HCT116 (cell line): Measurements from ENCODE around the gene ACTR3. TPM values are rescaled to one million over a fixed set of nuclear protein-coding genes. Genes with fewer than 3 reads are reported as not detected.

Experiments used
- ATAC-seq: fragments of 200-7000 bp; cut with Tn5 transposase; 2 replicates; pipeline ENCODE4 v1.9.1; 2020; ENCODE audit warnings: mild to moderate bottlenecking, moderate library complexity
- BruUV-seq: library from RNA; stranded (reverse); fragments of 400-500 nt; replicated peaks from 2 replicates; lab custom pipeline; 2021; lab: Mats Ljungman, UMichigan
- CTCF ChIA-PET: fragments of 300-600 bp; sonication (Branson Sonifier 250); formaldehyde crosslinking; loops from one replicate; lab custom pipeline; 2021; ENCODE audit warnings: antibody characterized with exemption; lab: Charles Lee
- POLR2A ChIA-PET: fragments of 300-600, 350-600 bp; sonication (Branson Sonifier 250); formaldehyde crosslinking; loops from one replicate; lab custom pipeline; 2021; ENCODE audit warnings: antibody characterized with exemption; lab: Charles Lee
- RAD21 ChIA-PET, 2 experiments: fragments of 300-600 bp; sonication (Branson Sonifier 250); formaldehyde crosslinking; loops; one replicate each; lab custom pipeline; 2023; ENCODE audit warnings: low total read pairs in 2 of 2; ENCODE audit not compliant: uncharacterized antibody in 2 of 2, unreplicated experiment in 2 of 2, low non-redundant PET in 1 of 2; lab: Charles Lee
- DNase-seq: peaks from one replicate; pipeline ENCODE4 v3.0.0-alpha.2; 2010; ENCODE audit warnings: low read depth, low spot score
- H2AFZ ChIP-seq: fragments of 200-600 bp; shearing (Covaris generic), sonication (generic); 2 replicates; pipeline ENCODE4 v1.6.1; 2017; ENCODE audit warnings: low read depth, mixed run types, mixed read lengths, antibody characterized with exemption, low read length; ENCODE audit not compliant: poor library complexity, severe bottlenecking
- H3K27ac ChIP-seq: 2 replicates; pipeline ENCODE4 v1.5.1; 2012; ENCODE audit warnings: low read depth, low read length
- H3K27me3 ChIP-seq: fragments of 200-600 bp; sonication (generic); 2 replicates; pipeline ENCODE4 v1.6.1; 2016; ENCODE audit warnings: mixed run types, low read length, mixed read lengths; ENCODE audit not compliant: insufficient read depth
- H3K36me3 ChIP-seq, 2 experiments: fragments of 200-500 bp in 1 of 2; fragments of 200-600 bp in 1 of 2; sonication (Bioruptor generic) in 1 of 2; sonication (generic) in 1 of 2; 2 replicates each; pipeline versions ENCODE4 v1.5.1 to v1.6.1; 2014 to 2016; ENCODE audit warnings: low read length in 2 of 2, inconsistent platforms in 1 of 2, mixed read lengths in 1 of 2, mixed run types in 1 of 2; ENCODE audit not compliant: insufficient read depth in 2 of 2, control insufficient read depth in 1 of 2
- H3K4me1 ChIP-seq, 2 experiments: fragments of 200-600 bp in 1 of 2; sonication (generic) in 1 of 2; 2 replicates each; pipeline versions ENCODE4 v1.5.1 to v1.6.1; 2012 to 2017; ENCODE audit warnings: low read length in 2 of 2, inconsistent platforms in 1 of 2, mild to moderate bottlenecking in 1 of 2, mixed read lengths in 1 of 2, mixed run types in 1 of 2, moderate library complexity in 1 of 2; ENCODE audit not compliant: insufficient read depth in 2 of 2, control insufficient read depth in 1 of 2
- H3K4me2 ChIP-seq: fragments of 200-600 bp; sonication (generic); 2 replicates; pipeline ENCODE4 v1.6.1; 2017; ENCODE audit warnings: mixed run types, low read length, mixed read lengths
- H3K4me3 ChIP-seq, 2 experiments: fragments of 200-600 bp in 1 of 2; sonication (generic) in 1 of 2; replicated peaks in 1 of 2; 2 replicates each; pipeline ENCODE4 v1.5.1; 2011 to 2016; ENCODE audit warnings: low read length in 2 of 2, control low read depth in 1 of 2, low read depth in 1 of 2, mild to moderate bottlenecking in 1 of 2, mixed read lengths in 1 of 2, mixed run types in 1 of 2
- H3K79me2 ChIP-seq: fragments of 200-600 bp; sonication (generic); 2 replicates; pipeline ENCODE4 v1.6.1; 2017; ENCODE audit warnings: mild to moderate bottlenecking, mixed run types, low read length, moderate library complexity, mixed read lengths; ENCODE audit not compliant: insufficient read depth
- H3K9ac ChIP-seq: fragments of 200-600 bp; sonication (generic); 2 replicates; pipeline ENCODE4 v1.6.1; 2016; ENCODE audit warnings: low read length, mixed read lengths
- H3K9me2 ChIP-seq: fragments of 200-600 bp; sonication (generic), shearing (Covaris generic); 2 replicates; pipeline ENCODE4 v1.6.1; 2017; ENCODE audit warnings: mixed run types, mild to moderate bottlenecking, moderate library complexity; ENCODE audit not compliant: insufficient read depth
- H3K9me3 ChIP-seq, 2 experiments: fragments of 200-500 bp in 1 of 2; fragments of 200-600 bp in 1 of 2; sonication (Bioruptor generic) in 1 of 2; sonication (generic) in 1 of 2; 2 replicates each; pipeline ENCODE4 v1.6.1; 2014 to 2017; ENCODE audit warnings: low read length in 2 of 2, mixed read lengths in 2 of 2, inconsistent platforms in 1 of 2, low read depth in 1 of 2, mild to moderate bottlenecking in 1 of 2, mixed run types in 1 of 2, moderate library complexity in 1 of 2; ENCODE audit not compliant: control insufficient read depth in 1 of 2, insufficient read depth in 1 of 2
- H4K20me1 ChIP-seq: fragments of 200-600 bp; sonication (generic), shearing (Covaris generic); 2 replicates; pipeline ENCODE4 v1.6.1; 2017; ENCODE audit warnings: mixed run types, mild to moderate bottlenecking, moderate library complexity; ENCODE audit not compliant: insufficient read depth
- CEBPB ChIP-seq: IDR thresholded peaks from 2 replicates; pipeline ENCODE4 v1.6.1; 2012; ENCODE audit warnings: low read depth
- EZH2phosphoT487 ChIP-seq: fragments of 200-600 bp; IDR thresholded peaks from 2 replicates; pipeline ENCODE4 v1.6.1; 2018; ENCODE audit warnings: antibody characterized with exemption, borderline replicate concordance
- FOSL1 ChIP-seq: IDR thresholded peaks from 2 replicates; pipeline ENCODE4 v1.6.1; 2012; ENCODE audit warnings: low read depth
- POLR2AphosphoS5 ChIP-seq: IDR thresholded peaks from 2 replicates; pipeline ENCODE4 v1.6.1; 2011; ENCODE audit warnings: mild to moderate bottlenecking, low read depth, low read length, moderate library complexity
- SRF ChIP-seq: IDR thresholded peaks from 2 replicates; pipeline ENCODE4 v1.6.1; 2012; ENCODE audit warnings: low read depth
- TCF7L2 ChIP-seq: IDR thresholded peaks from 2 replicates; pipeline ENCODE4 v1.7.0; 2011; ENCODE audit warnings: borderline replicate concordance, inconsistent platforms; ENCODE audit not compliant: insufficient read depth, insufficient read length; ENCODE audit errors: extremely low read depth
- YY1 ChIP-seq: IDR thresholded peaks from 2 replicates; pipeline ENCODE4 v1.6.1; 2011; ENCODE audit warnings: low read length, low read depth, moderate library complexity, mild to moderate bottlenecking; ENCODE audit not compliant: insufficient replicate concordance; ENCODE audit errors: extremely low read depth
- ZFX ChIP-seq: fragments of 450-650 bp; IDR thresholded peaks from 2 replicates; pipeline ENCODE4 v1.6.1; 2017
- ZNF274 ChIP-seq: fragments of 200-500 bp; sonication (Bioruptor generic); IDR thresholded peaks from 2 replicates; pipeline ENCODE4 v1.6.1; 2014; ENCODE audit warnings: mild to moderate bottlenecking, low read depth, low read length, inconsistent platforms
- intact Hi-C: fragments of 100-400 bp; cut with micrococcal nuclease; formaldehyde crosslinking; loops from 2 replicates; pipeline ENCODE4 v1.10.0; 2022
- total RNA-seq: library from RNA; stranded (reverse); gene quantifications from one replicate; pipeline ENCODE4 v1.2.1, GENCODE V29; 2021; ENCODE audit not compliant: unreplicated experiment
- TF ChIP-seq, protein P1 (sequence below): IDR thresholded peaks from 2 replicates; pipeline ENCODE4 v1.6.1; 2012; ENCODE audit warnings: low read depth
- TF ChIP-seq, protein P2 (sequence below): IDR thresholded peaks from 2 replicates; pipeline ENCODE4 v1.6.1; 2011; ENCODE audit warnings: mild to moderate bottlenecking, low read length, moderate library complexity; ENCODE audit not compliant: insufficient replicate concordance; ENCODE audit errors: extremely low read depth
- TF ChIP-seq, protein P3 (sequence below), 3 experiments: fragments of 200-600 bp in 1 of 3; sonication (generic) in 1 of 3; IDR thresholded peaks in 2 of 3; conservative IDR thresholded peaks in 1 of 3; 2 replicates each; pipeline ENCODE4 v1.5.1; 2012 to 2017; ENCODE audit warnings: low read depth in 2 of 3, low read length in 2 of 3, antibody characterized with exemption in 1 of 3, borderline replicate concordance in 1 of 3, control low read depth in 1 of 3, mild to moderate bottlenecking in 1 of 3, mixed read lengths in 1 of 3, mixed run types in 1 of 3, moderate library complexity in 1 of 3; ENCODE audit not compliant: insufficient read depth in 1 of 3

The ACTR3 gene
- total RNA-seq, 1 experiment from 2014 or later = 232 TPM

DNA sequence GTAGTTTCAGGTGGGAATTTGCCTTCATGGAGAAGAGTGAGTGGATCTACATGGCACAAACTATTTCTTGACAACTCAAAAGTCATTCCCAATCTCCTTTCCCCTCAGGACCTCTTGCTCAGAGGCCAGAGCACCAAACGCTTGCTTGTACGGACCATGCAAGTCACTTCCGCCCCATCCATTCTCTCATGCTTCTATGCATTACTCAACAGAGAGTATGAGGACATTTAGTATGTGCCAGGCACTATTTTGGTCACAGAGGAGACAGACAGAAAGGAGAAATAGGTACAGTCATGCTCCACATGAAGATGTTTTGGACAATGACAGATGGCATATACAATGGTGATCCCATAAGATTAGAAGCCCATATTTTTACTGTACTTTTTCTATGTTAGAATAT lies 117.5 kb downstream of the ACTR3 start:
- ATAC-seq = no peak
- ChIA-PET RAD21 (no interaction called here), POLR2A (no interaction called here), CTCF (no interaction called here)
- Histone ChIP-seq H3K27ac (no peak overlapping the region), H3K4me1 (no peaks in the 10 kb centered on the region), H3K9ac (no peak overlapping the region), H3K4me3 (no peak overlapping the region), H3K79me2 (no peaks in the 10 kb centered on the region), H3K36me3 (no peaks in the 10 kb centered on the region), H2AFZ (no peak overlapping the region), H3K4me2 (no peak overlapping the region), H3K9me3 (no peaks in the 10 kb centered on the region), H3K27me3 (no peaks in the 10 kb centered on the region), H3K9me2 (no peaks in the 10 kb centered on the region), H4K20me1 (no peaks in the 10 kb centered on the region)
- BruUV-seq = no TSS peak
- TF ChIP-seq, protein P1, sequence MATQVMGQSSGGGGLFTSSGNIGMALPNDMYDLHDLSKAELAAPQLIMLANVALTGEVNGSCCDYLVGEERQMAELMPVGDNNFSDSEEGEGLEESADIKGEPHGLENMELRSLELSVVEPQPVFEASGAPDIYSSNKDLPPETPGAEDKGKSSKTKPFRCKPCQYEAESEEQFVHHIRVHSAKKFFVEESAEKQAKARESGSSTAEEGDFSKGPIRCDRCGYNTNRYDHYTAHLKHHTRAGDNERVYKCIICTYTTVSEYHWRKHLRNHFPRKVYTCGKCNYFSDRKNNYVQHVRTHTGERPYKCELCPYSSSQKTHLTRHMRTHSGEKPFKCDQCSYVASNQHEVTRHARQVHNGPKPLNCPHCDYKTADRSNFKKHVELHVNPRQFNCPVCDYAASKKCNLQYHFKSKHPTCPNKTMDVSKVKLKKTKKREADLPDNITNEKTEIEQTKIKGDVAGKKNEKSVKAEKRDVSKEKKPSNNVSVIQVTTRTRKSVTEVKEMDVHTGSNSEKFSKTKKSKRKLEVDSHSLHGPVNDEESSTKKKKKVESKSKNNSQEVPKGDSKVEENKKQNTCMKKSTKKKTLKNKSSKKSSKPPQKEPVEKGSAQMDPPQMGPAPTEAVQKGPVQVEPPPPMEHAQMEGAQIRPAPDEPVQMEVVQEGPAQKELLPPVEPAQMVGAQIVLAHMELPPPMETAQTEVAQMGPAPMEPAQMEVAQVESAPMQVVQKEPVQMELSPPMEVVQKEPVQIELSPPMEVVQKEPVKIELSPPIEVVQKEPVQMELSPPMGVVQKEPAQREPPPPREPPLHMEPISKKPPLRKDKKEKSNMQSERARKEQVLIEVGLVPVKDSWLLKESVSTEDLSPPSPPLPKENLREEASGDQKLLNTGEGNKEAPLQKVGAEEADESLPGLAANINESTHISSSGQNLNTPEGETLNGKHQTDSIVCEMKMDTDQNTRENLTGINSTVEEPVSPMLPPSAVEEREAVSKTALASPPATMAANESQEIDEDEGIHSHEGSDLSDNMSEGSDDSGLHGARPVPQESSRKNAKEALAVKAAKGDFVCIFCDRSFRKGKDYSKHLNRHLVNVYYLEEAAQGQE = no peak
- no peak for TF ChIP-seq POLR2AphosphoS5
- intact Hi-C loops = no loop called here
- no peak for DNase-seq

DNA sequence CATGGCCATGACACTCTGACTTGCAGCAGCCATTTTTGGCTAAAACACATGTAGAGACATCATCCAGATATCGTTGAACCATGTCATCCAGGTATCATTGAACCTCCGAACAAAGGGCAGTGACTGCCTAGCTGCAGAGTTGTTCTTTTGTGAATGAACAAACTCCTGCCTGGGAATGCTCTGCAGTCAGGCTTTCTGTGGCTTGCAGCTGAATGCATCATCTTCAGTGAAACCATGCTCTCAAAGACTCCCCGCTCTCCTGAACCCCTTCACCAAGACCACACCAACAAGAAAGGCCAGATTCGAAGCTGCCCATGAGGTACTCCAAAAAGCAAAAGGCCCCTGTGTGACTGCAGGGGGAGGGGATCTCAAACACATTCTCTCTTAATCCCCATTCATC lies 118.8 kb downstream of the ACTR3 start:
- H3K4me1 ChIP-seq = no peaks in the 10 kb centered on the region
- intact Hi-C loops = no loop called here
- no peaks in the 10 kb centered on the region for H3K9me3 ChIP-seq
- no peak for DNase-seq
- POLR2A ChIA-PET = no interaction called here
- no peaks in the 10 kb centered on the region for H3K79me2 ChIP-seq
- H3K4me3 ChIP-seq = no peak overlapping the region
- BruUV-seq = no TSS peak
- H3K9me2 ChIP-seq = no peaks in the 10 kb centered on the region
- CTCF ChIA-PET = no interaction called here
- no peaks in the 10 kb centered on the region for H3K36me3 ChIP-seq
- H3K27ac ChIP-seq = no peak overlapping the region
- no peaks in the 10 kb centered on the region for H4K20me1 ChIP-seq
- H3K27me3 ChIP-seq = no peaks in the 10 kb centered on the region
- H3K9ac ChIP-seq = no peak overlapping the region
- RAD21 ChIA-PET = no interaction called here
- no peak for ATAC-seq
- no peak overlapping the region for H3K4me2 ChIP-seq
- H2AFZ ChIP-seq = no peak overlapping the region
- TF ChIP-seq SRF (no peak), ZNF274 (no peak), EZH2phosphoT487 (no peak), CEBPB (no peak), TCF7L2 (no peak), YY1 (no peak), FOSL1 (no peak), ZFX (no peak)
- TF ChIP-seq, protein P2, sequence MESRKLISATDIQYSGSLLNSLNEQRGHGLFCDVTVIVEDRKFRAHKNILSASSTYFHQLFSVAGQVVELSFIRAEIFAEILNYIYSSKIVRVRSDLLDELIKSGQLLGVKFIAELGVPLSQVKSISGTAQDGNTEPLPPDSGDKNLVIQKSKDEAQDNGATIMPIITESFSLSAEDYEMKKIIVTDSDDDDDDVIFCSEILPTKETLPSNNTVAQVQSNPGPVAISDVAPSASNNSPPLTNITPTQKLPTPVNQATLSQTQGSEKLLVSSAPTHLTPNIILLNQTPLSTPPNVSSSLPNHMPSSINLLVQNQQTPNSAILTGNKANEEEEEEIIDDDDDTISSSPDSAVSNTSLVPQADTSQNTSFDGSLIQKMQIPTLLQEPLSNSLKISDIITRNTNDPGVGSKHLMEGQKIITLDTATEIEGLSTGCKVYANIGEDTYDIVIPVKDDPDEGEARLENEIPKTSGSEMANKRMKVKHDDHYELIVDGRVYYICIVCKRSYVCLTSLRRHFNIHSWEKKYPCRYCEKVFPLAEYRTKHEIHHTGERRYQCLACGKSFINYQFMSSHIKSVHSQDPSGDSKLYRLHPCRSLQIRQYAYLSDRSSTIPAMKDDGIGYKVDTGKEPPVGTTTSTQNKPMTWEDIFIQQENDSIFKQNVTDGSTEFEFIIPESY = no peak
- TF ChIP-seq, protein P3, sequence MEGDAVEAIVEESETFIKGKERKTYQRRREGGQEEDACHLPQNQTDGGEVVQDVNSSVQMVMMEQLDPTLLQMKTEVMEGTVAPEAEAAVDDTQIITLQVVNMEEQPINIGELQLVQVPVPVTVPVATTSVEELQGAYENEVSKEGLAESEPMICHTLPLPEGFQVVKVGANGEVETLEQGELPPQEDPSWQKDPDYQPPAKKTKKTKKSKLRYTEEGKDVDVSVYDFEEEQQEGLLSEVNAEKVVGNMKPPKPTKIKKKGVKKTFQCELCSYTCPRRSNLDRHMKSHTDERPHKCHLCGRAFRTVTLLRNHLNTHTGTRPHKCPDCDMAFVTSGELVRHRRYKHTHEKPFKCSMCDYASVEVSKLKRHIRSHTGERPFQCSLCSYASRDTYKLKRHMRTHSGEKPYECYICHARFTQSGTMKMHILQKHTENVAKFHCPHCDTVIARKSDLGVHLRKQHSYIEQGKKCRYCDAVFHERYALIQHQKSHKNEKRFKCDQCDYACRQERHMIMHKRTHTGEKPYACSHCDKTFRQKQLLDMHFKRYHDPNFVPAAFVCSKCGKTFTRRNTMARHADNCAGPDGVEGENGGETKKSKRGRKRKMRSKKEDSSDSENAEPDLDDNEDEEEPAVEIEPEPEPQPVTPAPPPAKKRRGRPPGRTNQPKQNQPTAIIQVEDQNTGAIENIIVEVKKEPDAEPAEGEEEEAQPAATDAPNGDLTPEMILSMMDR (IDR thresholded peaks at IDR 0.05 in 2 of 3, conservative IDR thresholded peaks at IDR 0.05 in 1 of 3; ENCODE audit: borderline replicate concordance in 1 of 3, insufficient read depth in 1 of 3, low read depth in 2 of 3, low read length in 2 of 3) = no peak
